ENCODE measurements around the gene C1QTNF8. TPM values are rescaled to one million over a fixed set of nuclear protein-coding genes. Genes with fewer than 3 reads are reported as not detected.
"Not testable (repeated sequence)": the region's sequence is repeated elsewhere in the genome, so short reads cannot be mapped to it uniquely, and the experiment has no call there.

C1QTNF8 gene
- polyA plus RNA-seq, 3 donors from 2014 or later: not detected

DNA sequence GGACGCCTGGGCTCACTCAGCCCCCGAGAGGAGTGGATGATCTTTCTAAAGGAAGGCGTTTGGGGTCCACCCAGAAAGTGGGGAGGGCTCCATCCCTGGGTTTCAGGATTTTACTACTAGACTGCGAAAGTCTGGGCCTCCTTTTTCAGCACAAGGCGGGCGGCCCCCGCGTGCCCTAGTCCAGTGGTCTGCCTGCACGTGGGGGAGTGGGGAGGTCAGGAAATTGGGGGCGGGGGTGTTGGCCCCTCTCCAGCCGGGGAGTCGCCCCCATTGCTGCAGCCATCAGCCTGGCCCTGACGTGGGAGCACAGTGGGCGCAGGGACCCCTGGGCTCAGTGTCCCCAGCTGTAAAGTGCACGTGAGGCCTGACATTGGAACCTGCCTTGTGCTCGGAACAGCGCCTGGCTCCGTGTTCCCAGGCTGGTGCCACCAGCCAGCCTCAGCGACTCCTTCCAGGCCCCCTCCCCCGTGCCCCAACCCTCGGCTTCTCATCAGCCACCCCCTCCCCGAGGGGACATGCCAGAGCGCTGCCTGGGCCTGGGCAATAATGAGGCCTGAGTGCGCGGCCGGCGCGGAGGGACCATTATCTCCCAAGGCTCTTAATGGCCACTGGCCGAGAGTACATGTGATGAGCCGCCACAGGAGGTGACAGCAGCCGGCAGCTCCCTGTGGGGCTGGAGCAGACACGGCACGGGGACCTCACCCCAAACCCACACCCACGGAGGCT is 2.4 kb upstream of the C1QTNF8 start:
- no peak overlapping the region for H3K27ac Mint-ChIP-seq
- no peaks in the 10 kb centered on the region for H3K9me3 Mint-ChIP-seq
- H3K36me3 Mint-ChIP-seq: no peaks in the 10 kb centered on the region
- no peak for DNase-seq
- H3K4me3 Mint-ChIP-seq: no peak overlapping the region
- H3K27me3 Mint-ChIP-seq (ENCODE audit: low read depth in 3 of 3): peaks cover 0 to 3% (median 0%) of the 10 kb centered on the region in 3 donors
- no peaks in the 10 kb centered on the region for H3K4me1 Mint-ChIP-seq

GRCh38 chr16:1097800-1098199 is 1.8 kb upstream of the C1QTNF8 start:
- H3K27me3 Mint-ChIP-seq (ENCODE audit: low read depth in 3 of 3): peaks cover 0 to 3% (median 0%) of the 10 kb centered on the region in 3 donors
- H3K27ac Mint-ChIP-seq: no peak overlapping the region
- no peaks in the 10 kb centered on the region for H3K9me3 Mint-ChIP-seq
- no peak for DNase-seq
- no peaks in the 10 kb centered on the region for H3K4me1 Mint-ChIP-seq
- H3K4me3 Mint-ChIP-seq: no peak overlapping the region
- H3K36me3 Mint-ChIP-seq: no peaks in the 10 kb centered on the region

- H3K9me3 Mint-ChIP-seq: no peaks in the 10 kb centered on the region
- H3K4me3 Mint-ChIP-seq: no peak overlapping the region
- no peaks in the 10 kb centered on the region for H3K4me1 Mint-ChIP-seq
- H3K27me3 Mint-ChIP-seq (ENCODE audit: low read depth in 3 of 3): peaks cover 0 to 3% (median under 1%) of the 10 kb centered on the region in 3 donors
- no peak overlapping the region for H3K27ac Mint-ChIP-seq
- H3K36me3 Mint-ChIP-seq: no peaks in the 10 kb centered on the region
- no peak for DNase-seq
These were observed 1.1 kb upstream of the C1QTNF8 start for GRCh38 chr16:1097156-1097555.

DNA sequence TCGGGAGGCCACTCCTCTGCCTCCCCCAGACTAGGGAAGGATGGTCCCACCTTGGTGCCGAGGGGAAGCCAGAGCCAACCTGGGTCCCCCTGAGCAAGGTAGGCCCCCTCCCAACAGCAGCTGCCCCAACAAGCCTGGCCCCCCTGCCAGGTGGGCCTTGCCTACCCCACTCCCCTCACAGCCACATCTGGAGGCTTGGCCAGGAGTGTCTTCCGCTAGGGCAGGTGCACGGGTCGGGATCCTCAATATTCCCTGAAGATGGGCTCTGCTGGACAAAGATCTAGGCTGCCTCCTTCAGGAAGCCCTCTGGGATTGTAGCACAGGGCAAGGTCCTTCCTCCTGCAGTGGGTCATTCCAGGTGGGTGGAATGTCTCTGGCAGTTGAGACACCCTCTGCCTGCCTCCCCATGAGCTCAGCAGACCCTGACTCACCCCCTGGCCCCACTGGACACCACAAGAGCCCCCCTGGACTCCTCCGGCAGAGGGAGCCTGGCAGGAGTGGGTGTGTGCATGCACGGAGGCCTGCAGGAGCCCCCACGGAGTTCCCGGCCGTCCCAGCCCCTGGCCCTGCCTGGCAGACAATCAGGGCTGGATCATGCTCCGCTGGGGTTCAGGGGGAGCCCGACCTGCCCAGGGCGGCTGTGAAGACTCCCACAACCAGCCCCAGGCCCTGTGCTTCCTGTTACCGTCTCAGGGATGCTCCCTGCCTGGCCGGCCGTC is 435 bp downstream of the C1QTNF8 start:
- Mint-ChIP-seq H3K4me1 (no peaks in the 10 kb centered on the region), H3K9me3 (no peaks in the 10 kb centered on the region), H3K27me3 (ENCODE audit: low read depth in 3 of 3) (peaks cover 0 to 3% (median 3%) of the 10 kb centered on the region in 3 donors), H3K36me3 (no peaks in the 10 kb centered on the region), H3K4me3 (no peak overlapping the region), H3K27ac (no peak overlapping the region)
- no peak for DNase-seq

DNA sequence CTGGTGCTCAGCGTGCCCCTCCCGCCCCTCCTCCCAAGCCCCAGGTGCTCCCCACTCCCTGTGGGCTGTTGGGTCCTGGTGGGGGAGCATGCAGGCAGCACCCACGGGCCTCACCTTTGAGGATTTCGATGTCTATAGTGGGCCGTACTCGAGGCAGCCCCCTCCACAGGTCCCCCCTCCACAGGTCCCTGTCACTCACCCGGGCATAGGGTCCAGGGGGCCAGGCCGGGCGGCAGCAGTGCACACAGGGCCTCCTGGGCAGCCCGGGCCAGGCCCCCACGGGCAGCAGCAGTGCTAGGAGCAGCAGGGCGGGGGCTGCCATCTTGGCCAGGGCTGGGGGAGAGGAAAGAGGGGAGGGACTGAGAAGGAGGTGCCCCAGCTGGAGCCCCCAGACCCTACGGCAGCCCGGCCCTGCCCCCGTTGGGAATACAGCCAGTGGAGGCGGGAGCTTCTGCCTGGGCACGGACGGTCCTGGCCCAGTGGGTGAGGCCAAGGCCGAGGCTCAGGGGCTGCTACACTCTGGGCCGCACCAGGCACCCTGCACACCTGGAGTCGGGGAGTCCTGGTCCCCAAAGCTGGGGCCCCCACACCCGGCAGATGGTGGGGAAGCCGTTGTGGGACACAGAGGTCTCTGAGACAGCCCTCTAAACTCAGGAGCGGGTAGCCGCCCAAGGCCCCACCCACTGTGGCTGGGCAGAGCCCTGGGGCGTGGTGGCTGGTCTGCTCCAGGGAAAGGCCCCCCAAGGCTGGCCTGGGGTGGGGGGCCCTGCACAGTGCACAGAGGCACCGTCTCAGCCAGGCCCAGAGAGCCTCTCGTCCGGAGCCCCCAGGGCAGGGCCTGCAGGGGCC is 1.2 kb downstream of the C1QTNF8 start:
- Mint-ChIP-seq H3K4me3 (no peak overlapping the region), H3K9me3 (no peaks in the 10 kb centered on the region), H3K27ac (no peak overlapping the region), H3K36me3 (no peaks in the 10 kb centered on the region), H3K27me3 (ENCODE audit: low read depth in 3 of 3) (peaks cover 0 to 3% (median 3%) of the 10 kb centered on the region in 3 donors), H3K4me1 (no peaks in the 10 kb centered on the region)
- no peak for DNase-seq

GRCh38 chr16:1094124-1094479 is 1.9 kb downstream of the C1QTNF8 start:
- Mint-ChIP-seq H3K4me1 (no peaks in the 10 kb centered on the region), H3K36me3 (no peaks in the 10 kb centered on the region)

DNA sequence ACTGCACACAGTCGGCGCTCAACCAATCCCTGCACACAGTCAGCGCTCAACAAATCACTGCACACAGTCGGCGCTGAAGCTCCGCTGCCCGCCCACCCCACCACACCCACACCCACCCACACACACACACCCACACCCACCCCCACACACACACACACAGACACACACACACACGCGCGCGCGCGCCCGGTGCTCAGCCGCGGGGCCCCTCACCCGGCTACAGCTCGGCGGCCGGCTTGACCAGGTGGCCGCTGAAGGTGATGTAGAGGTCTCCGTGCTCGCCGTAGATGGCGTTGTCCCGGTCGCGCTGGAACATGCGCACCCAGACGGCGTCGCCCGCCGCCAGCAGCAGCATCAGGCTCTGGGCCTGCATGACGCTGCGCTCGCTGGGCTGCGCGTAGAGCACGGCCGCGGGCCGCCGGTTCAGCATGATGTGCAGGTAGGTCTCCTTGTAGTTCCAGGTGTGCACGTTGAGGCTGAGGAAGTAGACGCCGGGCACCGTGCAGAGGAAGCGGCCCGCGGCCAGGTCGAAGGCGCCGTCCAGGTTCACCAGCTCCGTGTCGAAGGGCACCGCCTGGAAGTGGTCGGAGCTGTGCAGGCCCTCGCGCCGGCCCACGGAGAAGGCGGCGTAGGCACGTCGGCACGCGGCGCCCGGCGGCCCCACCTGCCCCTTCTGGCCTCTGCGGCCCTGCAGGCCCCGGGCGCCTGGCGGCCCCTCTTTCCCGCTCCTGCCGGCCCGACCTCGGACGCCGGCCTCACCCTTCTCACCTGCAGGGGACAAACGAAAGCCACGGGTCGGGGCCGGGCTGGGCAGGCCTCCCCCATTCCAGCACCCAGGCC is 2.5 kb downstream of the C1QTNF8 start:
- H3K9me3 Mint-ChIP-seq: no peaks in the 10 kb centered on the region
- no peaks in the 10 kb centered on the region for H3K4me1 Mint-ChIP-seq
- no peak overlapping the region for H3K27ac Mint-ChIP-seq
- peaks cover 0 to 3% (median 0%) of the 10 kb centered on the region in 3 donors for H3K27me3 Mint-ChIP-seq (ENCODE audit: low read depth in 3 of 3)
- H3K4me3 Mint-ChIP-seq: no peak overlapping the region
- H3K36me3 Mint-ChIP-seq: no peaks in the 10 kb centered on the region
- DNase-seq: no peak

More at GRCh38 chr16:1094124-1094479, 1.9 kb downstream of the C1QTNF8 start:
- Mint-ChIP-seq H3K9me3 (no peaks in the 10 kb centered on the region), H3K27me3 (ENCODE audit: low read depth in 3 of 3) (peaks cover 0 to 3% (median under 1%) of the 10 kb centered on the region in 3 donors), H3K4me3 (no peak overlapping the region), H3K27ac (no peak overlapping the region)
- DNase-seq: no peak

DNA sequence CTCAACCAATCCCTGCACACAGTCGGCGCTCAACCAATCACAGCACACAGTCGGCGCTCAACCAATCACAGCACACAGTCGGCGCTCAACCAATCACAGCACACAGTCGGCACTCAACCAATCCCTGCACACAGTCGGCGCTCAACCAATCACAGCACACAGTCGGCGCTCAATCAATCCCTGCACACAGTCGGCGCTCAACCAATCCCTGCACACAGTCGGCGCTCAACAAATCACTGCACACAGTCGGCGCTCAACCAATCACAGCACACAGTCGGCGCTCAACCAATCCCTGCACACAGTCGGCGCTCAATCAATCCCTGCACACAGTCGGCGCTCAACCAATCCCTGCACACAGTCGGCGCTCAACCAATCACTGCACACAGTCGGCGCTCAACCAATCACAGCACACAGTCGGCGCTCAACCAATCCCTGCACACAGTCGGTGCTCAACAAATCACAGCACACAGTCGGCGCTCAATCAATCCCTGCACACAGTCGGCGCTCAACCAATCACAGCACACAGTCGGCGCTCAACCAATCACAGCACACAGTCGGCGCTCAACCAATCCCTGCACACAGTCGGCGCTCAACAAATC is 3.3 kb downstream of the C1QTNF8 start:
- DNase-seq; H3K4me3 Mint-ChIP-seq; H3K9me3 Mint-ChIP-seq; H3K4me1 Mint-ChIP-seq; H3K27me3 Mint-ChIP-seq (ENCODE audit: low read depth in 3 of 3); H3K36me3 Mint-ChIP-seq; H3K27ac Mint-ChIP-seq: not testable (repeated sequence)

DNA sequence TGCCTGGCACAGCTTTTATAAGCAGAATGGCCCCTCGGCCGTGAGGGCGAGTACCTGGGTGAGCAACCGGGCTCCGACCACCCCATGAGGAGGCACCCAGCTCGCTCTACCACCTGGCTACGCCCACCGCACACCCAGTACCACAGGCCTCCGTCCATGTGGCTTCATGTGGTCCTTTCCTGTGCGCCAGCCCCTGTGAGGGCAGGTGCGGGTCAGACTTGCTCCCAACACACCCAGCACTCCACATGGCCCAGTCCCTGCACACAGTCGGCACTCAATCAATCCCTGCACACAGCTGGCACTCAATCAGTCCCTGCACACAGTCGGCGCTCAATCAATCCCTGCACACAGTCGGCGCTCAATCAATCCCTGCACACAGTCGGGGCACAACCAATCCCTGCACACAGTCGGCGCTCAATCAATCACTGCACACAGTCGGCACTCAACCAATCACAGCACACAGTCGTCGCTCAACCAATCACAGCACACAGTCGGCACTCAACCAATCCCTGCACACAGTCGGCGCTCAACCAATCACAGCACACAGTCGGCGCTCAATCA is 4.0 kb downstream of the C1QTNF8 start:
- H3K27ac Mint-ChIP-seq: no peak overlapping the region
- no peaks in the 10 kb centered on the region for H3K4me1 Mint-ChIP-seq
- no peak overlapping the region for H3K4me3 Mint-ChIP-seq

DNA sequence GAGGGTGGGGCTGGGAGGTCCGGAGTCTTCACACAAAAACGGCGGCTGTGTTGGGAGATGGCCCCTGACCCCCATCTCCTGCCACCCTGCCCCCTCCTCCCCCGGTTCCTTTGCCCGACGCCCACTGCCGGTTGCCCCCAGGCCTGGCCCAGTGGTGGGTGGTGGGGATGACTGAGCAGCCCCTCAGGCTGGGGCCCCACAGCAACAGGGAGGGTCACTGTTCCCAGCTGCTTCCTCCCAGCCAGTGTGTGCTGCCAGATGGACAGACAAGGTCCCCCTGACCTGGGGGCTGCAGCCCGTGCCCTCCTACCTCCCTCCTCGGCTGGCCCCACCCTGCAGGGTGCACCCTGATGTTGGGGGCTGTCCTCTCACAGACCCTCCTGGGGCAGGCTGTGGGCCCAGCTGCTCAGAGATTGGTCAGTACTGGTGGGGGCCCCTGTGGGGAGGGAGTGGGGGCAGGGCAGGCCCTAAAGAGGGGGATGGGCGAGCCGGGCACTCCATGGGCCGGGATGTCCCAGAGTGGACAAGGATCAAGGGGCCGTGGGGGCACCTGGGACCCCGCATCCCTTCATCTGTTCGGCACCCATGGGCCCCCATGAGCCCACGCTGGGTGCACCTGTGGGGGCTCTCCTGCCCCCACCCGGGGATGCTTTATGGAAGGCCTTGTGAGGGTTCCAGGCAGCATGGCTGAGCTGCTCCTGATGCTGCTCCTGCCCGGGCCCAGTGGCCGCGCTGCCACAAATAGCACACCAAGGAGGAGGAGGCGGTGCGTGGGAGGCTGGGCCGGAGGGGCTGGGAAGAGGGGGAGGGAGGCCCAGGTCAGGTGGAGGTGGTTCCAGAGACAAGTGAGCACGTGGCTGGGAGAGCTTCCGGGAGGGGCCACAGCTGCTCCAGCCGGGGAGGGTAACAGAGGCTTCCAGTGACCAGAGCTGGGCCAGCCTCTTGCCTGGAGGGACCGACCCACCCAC is 5.1 kb downstream of the C1QTNF8 start:
- Mint-ChIP-seq H3K36me3 (no peaks in the 10 kb centered on the region), H3K9me3 (peaks cover 0 to under 1% (median 0%) of the 10 kb centered on the region in 6 donors), H3K4me3 (no peak overlapping the region), H3K4me1 (no peaks in the 10 kb centered on the region), H3K27me3 (ENCODE audit: low read depth in 3 of 3) (peaks cover 0 to 4% (median under 1%) of the 10 kb centered on the region in 3 donors), H3K27ac (no peak overlapping the region)
- no peak for DNase-seq

More for the DNA sequence above, 4.0 kb downstream of the C1QTNF8 start:
- DNase-seq: no peak
- Mint-ChIP-seq H3K27me3 (ENCODE audit: low read depth in 3 of 3) (peaks cover 0 to 3% (median 0%) of the 10 kb centered on the region in 3 donors), H3K36me3 (no peaks in the 10 kb centered on the region), H3K9me3 (no peaks in the 10 kb centered on the region)

GRCh38 chr16:1089822-1090619 is 6.0 kb downstream of the C1QTNF8 start:
- Mint-ChIP-seq H3K9me3 (peaks cover 0 to 9% (median 7%) of the 10 kb centered on the region in 6 donors), H3K27me3 (ENCODE audit: low read depth in 3 of 3) (peaks cover 4 to 6% (median 4%) of the 10 kb centered on the region in 3 donors), H3K4me3 (no peak overlapping the region), H3K27ac (no peak overlapping the region), H3K4me1 (no peaks in the 10 kb centered on the region), H3K36me3 (peaks cover 0 to 3% (median 0%) of the 10 kb centered on the region in 3 donors)
- DNase-seq: no peak

Measured in immature natural killer cell (primary cell).